Measurements from ENCODE around the gene CUX1.

GRCh38 chr7:102111061-102112041 is 293.9 kb downstream of the CUX1 start:
- TF ChIP-seq CTCF (conservative IDR thresholded peaks at IDR 0.05; ENCODE audit: low read depth, low read length) (no peak), EZH2 (IDR thresholded peaks at IDR 0.05; ENCODE audit: low read length, unreplicated experiment) (no peak)
